GM19372 (cell line): ENCODE measurements around the gene LNPEP.
A peak's percentile ranks its signal among the peaks of the same experiment; 100 is the strongest.
"Not testable (repeated sequence)": the region's sequence is repeated elsewhere in the genome, so short reads cannot be mapped to it uniquely, and the experiment has no call there.

Source experiments
- ATAC-seq: cut with Tn5 transposase; IDR thresholded peaks from one replicate; pipeline ENCODE4 v1.9.1; 2021; ENCODE audit warnings: mild to moderate bottlenecking, low read depth, moderate library complexity; ENCODE audit not compliant: unreplicated experiment

LNPEP gene

GRCh38 chr5:96928931-96929708 is 6.8 kb upstream of the LNPEP start:
- no peak for ATAC-seq

- ATAC-seq, result no peak
These were observed 5.8 kb upstream of the LNPEP start for GRCh38 chr5:96930058-96930457.

GRCh38 chr5:96930589-96930988 is 5.3 kb upstream of the LNPEP start:
- ATAC-seq, result no peak

GRCh38 chr5:96931037-96931436 is 4.8 kb upstream of the LNPEP start:
- ATAC-seq, result not testable (repeated sequence)

- no peak for ATAC-seq
These were observed 4.3 kb upstream of the LNPEP start for GRCh38 chr5:96931605-96932004.

- ATAC-seq, result no peak
These were observed 3.9 kb upstream of the LNPEP start for GRCh38 chr5:96932026-96932425.

GRCh38 chr5:96933764-96934707 is 1.8 kb upstream of the LNPEP start:
- ATAC-seq, result no peak

- peak; percentile 53 for ATAC-seq
These were observed 947 bp upstream of the LNPEP start for GRCh38 chr5:96934708-96935558.

GRCh38 chr5:96936431-96937320 is 796 bp downstream of the LNPEP start:
- peak; percentile 25 for ATAC-seq

GRCh38 chr5:96940586-96940985 is 4.7 kb downstream of the LNPEP start:
- ATAC-seq, result no peak

- no peak for ATAC-seq
These were observed 5.3 kb downstream of the LNPEP start for GRCh38 chr5:96941140-96941539.

- no peak for ATAC-seq
These were observed 6.2 kb downstream of the LNPEP start for GRCh38 chr5:96942078-96942477.

- ATAC-seq, result no peak
These were observed 7.0 kb downstream of the LNPEP start for GRCh38 chr5:96942911-96943310.

GRCh38 chr5:96943799-96944198 is 7.9 kb downstream of the LNPEP start:
- no peak for ATAC-seq

- ATAC-seq, result no peak
These were observed 9.4 kb downstream of the LNPEP start for GRCh38 chr5:96945144-96945897.

- no peak for ATAC-seq
These were observed 10.5 kb downstream of the LNPEP start for GRCh38 chr5:96946381-96946780.

GRCh38 chr5:96952118-96952750 is 16.4 kb downstream of the LNPEP start:
- ATAC-seq, result no peak

GRCh38 chr5:96952974-96953730 is 17.3 kb downstream of the LNPEP start:
- no peak for ATAC-seq
